AG04450 (cell line): ENCODE results near the gene PTPRD. TPM values are rescaled to one million over a fixed set of nuclear protein-coding genes. Genes with fewer than 3 reads are reported as not detected.

Experiments
- CTCF ChIA-PET: fragments of 300-600, 350-600 bp; formaldehyde crosslinking; extraction: SDS; loops from one replicate; lab custom pipeline; 2022; ENCODE audit warnings: antibody characterized with exemption, inconsistent platforms; lab: Charles Lee
- POLR2A ChIA-PET: fragments of 350-600 bp; formaldehyde crosslinking; extraction: SDS; loops from one replicate; lab custom pipeline; 2021; ENCODE audit warnings: antibody characterized with exemption, inconsistent platforms; lab: Yijun Ruan, JAX
- DNase-seq: peaks from one replicate; pipeline ENCODE4 v3.0.0-alpha.2; 2011; ENCODE audit warnings: low read depth, low spot score
- H3K27ac ChIP-seq: one replicate; pipeline ENCODE4 v1.5.1; 2012; ENCODE audit warnings: low read depth, low read length, control low read depth
- H3K27me3 ChIP-seq: one replicate; pipeline ENCODE4 v1.6.0; 2012; ENCODE audit warnings: low read length; ENCODE audit not compliant: control insufficient read depth, insufficient read depth
- H3K4me3 ChIP-seq: 2 replicates; pipeline ENCODE4 v1.5.1; 2011; ENCODE audit warnings: mild to moderate bottlenecking, low read depth, low read length, control low read depth
- H3K9me3 ChIP-seq: 2 replicates; pipeline ENCODE4 v1.5.1; 2012; ENCODE audit warnings: low read length; ENCODE audit not compliant: control insufficient read depth, insufficient read depth
- CTCF ChIP-seq: IDR thresholded peaks from 2 replicates; pipeline ENCODE4 v1.5.1; 2011; ENCODE audit warnings: low read depth, low read length, control low read depth, inconsistent platforms
- polyA plus RNA-seq: library from polyadenylated mRNA; depleted of rRNA; stranded (reverse); fragments of >200 nt; gene quantifications from 2 replicates; pipeline ENCODE4 v1.2.3, GENCODE V29; 2011

Gene PTPRD
- polyA plus RNA-seq, 1 experiment, result 0.19 TPM

- POLR2A ChIA-PET, result no interaction called here
- no peak for TF ChIP-seq CTCF
- no peak for DNase-seq
- H3K27me3 ChIP-seq, result no peaks in the 10 kb centered on the region
- no peaks in the 10 kb centered on the region for H3K9me3 ChIP-seq
- no peak overlapping the region for H3K4me3 ChIP-seq
- H3K27ac ChIP-seq, result no peak overlapping the region
- CTCF ChIA-PET, result no interaction called here
These were observed 50.0 kb downstream of the PTPRD start for GRCh38 chr9:10562581-10563343.

GRCh38 chr9:10548348-10548747 is 64.5 kb downstream of the PTPRD start:
- POLR2A ChIA-PET, result no interaction called here
- Histone ChIP-seq H3K27me3 (no peaks in the 10 kb centered on the region), H3K27ac (no peak overlapping the region), H3K9me3 (peaks cover 3% of the 10 kb centered on the region; the same call in 1 of the 2 replicates), H3K4me3 (no peak overlapping the region)
- no peak for DNase-seq
- no peak for TF ChIP-seq CTCF
- CTCF ChIA-PET, result interaction anchor here (0.6 kb wide), 1 partner anchor 964 kb away, joined by 3 read pairs; no protein-coding TSS in a partner anchor

GRCh38 chr9:10538073-10538472 is 74.7 kb downstream of the PTPRD start:
- POLR2A ChIA-PET, result no interaction called here
- H3K27me3 ChIP-seq, result no peaks in the 10 kb centered on the region
- CTCF ChIA-PET, result no interaction called here
- no peak overlapping the region for H3K27ac ChIP-seq
- H3K4me3 ChIP-seq, result no peak overlapping the region
- H3K9me3 ChIP-seq, result peaks cover 3% of the 10 kb centered on the region; the same call in 1 of the 2 replicates
- no peak for DNase-seq
- no peak for TF ChIP-seq CTCF

- Histone ChIP-seq H3K4me3 (no peak overlapping the region), H3K27me3 (no peaks in the 10 kb centered on the region), H3K9me3 (peaks cover 3% of the 10 kb centered on the region), H3K27ac (no peak overlapping the region)
- ChIA-PET POLR2A (no interaction called here), CTCF (no interaction called here)
- no peak for TF ChIP-seq CTCF
- no peak for DNase-seq
These were observed 78.0 kb downstream of the PTPRD start for GRCh38 chr9:10534850-10535249.

GRCh38 chr9:10525972-10526371 is 86.8 kb downstream of the PTPRD start:
- no peak for TF ChIP-seq CTCF
- Histone ChIP-seq H3K27ac (no peak overlapping the region), H3K27me3 (no peaks in the 10 kb centered on the region), H3K9me3 (peaks cover 2% of the 10 kb centered on the region; the same call in 1 of the 2 replicates), H3K4me3 (no peak overlapping the region)
- ChIA-PET CTCF (no interaction called here), POLR2A (no interaction called here)
- DNase-seq, result no peak
